ENCODE measurements around the gene VPS37B. TPM values are rescaled to one million over a fixed set of nuclear protein-coding genes. Genes with fewer than 3 reads are reported as not detected.
"Not testable (repeated sequence)": the region's sequence is repeated elsewhere in the genome, so short reads cannot be mapped to it uniquely, and the experiment has no call there.

VPS37B gene
- total and polyA plus RNA-seq, 2 donors (not counting 1 experiment from before 2014, with no cell fraction given) = 10.7 to 25.6 TPM

GRCh38 chr12:122943196-122943595 is 47.3 kb upstream of the VPS37B start:
- Histone ChIP-seq H3K4me2 (ENCODE audit: extremely low read depth, insufficient read depth, low read length) (no peak overlapping the region), H3K27ac (ENCODE audit: insufficient read depth, low read length) (no peak overlapping the region), H3K4me3 (replicated peaks in 1 of 4; ENCODE audit: control extremely low read depth in 1 of 4, insufficient read depth in 1 of 4, low read depth in 3 of 4, low read length in 4 of 4) (no peak overlapping the region), H3K79me2 (ENCODE audit: control insufficient read depth, insufficient read depth, low read length) (no peaks in the 10 kb centered on the region), H3K4me1 (ENCODE audit: control insufficient read depth, extremely low read depth, insufficient read depth, low read length) (peaks cover 27% of the 10 kb centered on the region), H3K27me3 (ENCODE audit: control insufficient read depth, insufficient read depth, low read length) (no peaks in the 10 kb centered on the region), H3K9me3 (ENCODE audit: control insufficient read depth, insufficient read depth, low read depth, low read length) (no peaks in the 10 kb centered on the region), H3K9ac (ENCODE audit: insufficient read depth, low read length) (no peak overlapping the region), H3K36me3 (ENCODE audit: control insufficient read depth, insufficient read depth, low read length) (no peaks in the 10 kb centered on the region), H2AFZ (ENCODE audit: low read length) (no peak overlapping the region), H4K20me1 (ENCODE audit: control insufficient read depth, extremely low read depth, insufficient read depth, low read length) (no peaks in the 10 kb centered on the region)
- peak in 1 of 2 donors; percentile 16 for DNase-seq (ENCODE audit: low read depth in 2 of 2)
- TF ChIP-seq, protein P1, sequence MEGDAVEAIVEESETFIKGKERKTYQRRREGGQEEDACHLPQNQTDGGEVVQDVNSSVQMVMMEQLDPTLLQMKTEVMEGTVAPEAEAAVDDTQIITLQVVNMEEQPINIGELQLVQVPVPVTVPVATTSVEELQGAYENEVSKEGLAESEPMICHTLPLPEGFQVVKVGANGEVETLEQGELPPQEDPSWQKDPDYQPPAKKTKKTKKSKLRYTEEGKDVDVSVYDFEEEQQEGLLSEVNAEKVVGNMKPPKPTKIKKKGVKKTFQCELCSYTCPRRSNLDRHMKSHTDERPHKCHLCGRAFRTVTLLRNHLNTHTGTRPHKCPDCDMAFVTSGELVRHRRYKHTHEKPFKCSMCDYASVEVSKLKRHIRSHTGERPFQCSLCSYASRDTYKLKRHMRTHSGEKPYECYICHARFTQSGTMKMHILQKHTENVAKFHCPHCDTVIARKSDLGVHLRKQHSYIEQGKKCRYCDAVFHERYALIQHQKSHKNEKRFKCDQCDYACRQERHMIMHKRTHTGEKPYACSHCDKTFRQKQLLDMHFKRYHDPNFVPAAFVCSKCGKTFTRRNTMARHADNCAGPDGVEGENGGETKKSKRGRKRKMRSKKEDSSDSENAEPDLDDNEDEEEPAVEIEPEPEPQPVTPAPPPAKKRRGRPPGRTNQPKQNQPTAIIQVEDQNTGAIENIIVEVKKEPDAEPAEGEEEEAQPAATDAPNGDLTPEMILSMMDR (conservative IDR thresholded peaks at IDR 0.05 in 1 of 2, IDR thresholded peaks at IDR 0.05 in 1 of 2; ENCODE audit: low read depth in 1 of 2, low read length in 2 of 2) = no peak
- no peak for TF ChIP-seq EZH2 (IDR thresholded peaks at IDR 0.05; ENCODE audit: low read length, missing control alignments)

GRCh38 chr12:122942637-122943036 is 46.7 kb upstream of the VPS37B start:
- Histone ChIP-seq H2AFZ (ENCODE audit: low read length) (no peak overlapping the region), H3K4me3 (replicated peaks in 1 of 4; ENCODE audit: control extremely low read depth in 1 of 4, insufficient read depth in 1 of 4, low read depth in 3 of 4, low read length in 4 of 4) (no peak overlapping the region), H3K9ac (ENCODE audit: insufficient read depth, low read length) (no peak overlapping the region), H3K27ac (ENCODE audit: insufficient read depth, low read length) (no peak overlapping the region), H3K79me2 (ENCODE audit: control insufficient read depth, insufficient read depth, low read length) (no peaks in the 10 kb centered on the region), H3K4me1 (ENCODE audit: control insufficient read depth, extremely low read depth, insufficient read depth, low read length) (peaks cover 27% of the 10 kb centered on the region), H4K20me1 (ENCODE audit: control insufficient read depth, extremely low read depth, insufficient read depth, low read length) (no peaks in the 10 kb centered on the region), H3K27me3 (ENCODE audit: control insufficient read depth, insufficient read depth, low read length) (no peaks in the 10 kb centered on the region), H3K36me3 (ENCODE audit: control insufficient read depth, insufficient read depth, low read length) (no peaks in the 10 kb centered on the region), H3K4me2 (ENCODE audit: extremely low read depth, insufficient read depth, low read length) (no peak overlapping the region), H3K9me3 (ENCODE audit: control insufficient read depth, insufficient read depth, low read depth, low read length) (no peaks in the 10 kb centered on the region)
- TF ChIP-seq, protein P1 (conservative IDR thresholded peaks at IDR 0.05 in 1 of 2, IDR thresholded peaks at IDR 0.05 in 1 of 2; ENCODE audit: low read depth in 1 of 2, low read length in 2 of 2) = no peak
- TF ChIP-seq EZH2 (IDR thresholded peaks at IDR 0.05; ENCODE audit: low read length, missing control alignments) = no peak
- peak; percentile 20 to 43 for DNase-seq (ENCODE audit: low read depth in 2 of 2)

DNA sequence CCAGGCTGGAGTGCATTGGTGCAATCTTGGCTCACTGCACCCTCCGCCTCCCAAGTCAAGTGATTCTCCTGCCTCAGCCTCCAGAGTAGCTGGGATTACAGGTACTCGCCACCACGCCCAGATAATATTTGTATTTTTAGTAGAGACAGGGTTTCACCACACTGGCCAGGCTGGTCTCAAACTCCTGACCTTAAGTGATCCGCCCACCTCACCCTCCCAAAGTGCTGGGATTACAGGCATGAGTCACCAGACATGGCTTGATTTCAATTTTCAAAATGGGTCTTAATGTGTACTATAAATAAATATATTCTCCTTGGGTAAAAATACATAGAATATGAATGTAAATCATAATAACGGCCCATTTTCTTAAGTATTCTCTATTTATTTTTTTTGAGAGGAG is 45.4 kb upstream of the VPS37B start:
- H3K4me2 ChIP-seq (ENCODE audit: extremely low read depth, insufficient read depth, low read length); H3K9me3 ChIP-seq (ENCODE audit: control insufficient read depth, insufficient read depth, low read depth, low read length); H3K27me3 ChIP-seq (ENCODE audit: control insufficient read depth, insufficient read depth, low read length); H3K36me3 ChIP-seq (ENCODE audit: control insufficient read depth, insufficient read depth, low read length); H3K27ac ChIP-seq (ENCODE audit: insufficient read depth, low read length); H3K4me3 ChIP-seq (replicated peaks in 1 of 4; ENCODE audit: control extremely low read depth in 1 of 4, insufficient read depth in 1 of 4, low read depth in 3 of 4, low read length in 4 of 4); H2AFZ ChIP-seq (ENCODE audit: low read length); H3K79me2 ChIP-seq (ENCODE audit: control insufficient read depth, insufficient read depth, low read length); H4K20me1 ChIP-seq (ENCODE audit: control insufficient read depth, extremely low read depth, insufficient read depth, low read length); H3K9ac ChIP-seq (ENCODE audit: insufficient read depth, low read length): not testable (repeated sequence)
- DNase-seq (ENCODE audit: low read depth in 2 of 2) = peak; percentile 25 to 78
- H3K4me1 ChIP-seq (ENCODE audit: control insufficient read depth, extremely low read depth, insufficient read depth, low read length) = peaks cover 18% of the 10 kb centered on the region
